MG63 (cell line): Measurements from ENCODE around the gene RER1. TPM values are rescaled to one million over a fixed set of nuclear protein-coding genes. Genes with fewer than 3 reads are reported as not detected.

Source experiments
- DNase-seq: peaks from one replicate; pipeline ENCODE4 v3.0.0-alpha.2; 2020
- H3K27me3 ChIP-seq: fragments of 250-450 bp; sonication (Bioruptor Pico); 2 replicates; pipeline ENCODE4 v1.5.1; 2020; ENCODE audit warnings: mild to moderate bottlenecking, moderate library complexity
- H3K36me3 ChIP-seq: fragments of 250-450 bp; sonication (Bioruptor Pico); 2 replicates; pipeline ENCODE4 v1.5.1; 2020; ENCODE audit warnings: mild to moderate bottlenecking, moderate library complexity
- H3K4me3 ChIP-seq: fragments of 250-450 bp; sonication (Bioruptor Pico); 2 replicates; pipeline ENCODE4 v1.5.1; 2020; ENCODE audit warnings: mild to moderate bottlenecking, moderate library complexity
- H3K9me3 ChIP-seq: fragments of 250-450 bp; sonication (Bioruptor Pico); 2 replicates; pipeline ENCODE4 v1.5.1; 2020; ENCODE audit warnings: mild to moderate bottlenecking, moderate library complexity
- total RNA-seq: library from RNA; depleted of rRNA; stranded (reverse); fragments of >200 nt; shearing (Covaris generic); gene quantifications from 2 replicates; pipeline ENCODE4 v1.2.3, GENCODE V29; 2014; ENCODE audit warnings: low replicate concordance; rRNA removed

The RER1 gene
- total RNA-seq, 1 experiment from 2014 or later: 60.4 TPM

GRCh38 chr1:2452201-2452931 lies 60.7 kb downstream of the RER1 start:
- H3K27me3 ChIP-seq: no peaks in the 10 kb centered on the region
- no peak for DNase-seq
- no peak overlapping the region for H3K4me3 ChIP-seq
- no peaks in the 10 kb centered on the region for H3K9me3 ChIP-seq
- no peaks in the 10 kb centered on the region for H3K36me3 ChIP-seq

GRCh38 chr1:2452932-2453315 lies 61.3 kb downstream of the RER1 start:
- no peaks in the 10 kb centered on the region for H3K36me3 ChIP-seq
- DNase-seq: no peak
- no peak overlapping the region for H3K4me3 ChIP-seq
- no peaks in the 10 kb centered on the region for H3K27me3 ChIP-seq
- H3K9me3 ChIP-seq: no peaks in the 10 kb centered on the region

GRCh38 chr1:2454227-2454626 lies 62.6 kb downstream of the RER1 start:
- Histone ChIP-seq H3K9me3 (no peaks in the 10 kb centered on the region), H3K4me3 (no peak overlapping the region), H3K36me3 (no peaks in the 10 kb centered on the region), H3K27me3 (no peaks in the 10 kb centered on the region)
- DNase-seq: no peak

Other genes starting within 250 kb of the RER1 start
- 30.4 and 75.0 TPM in 2 replicates for gene FAAP20, start 197.1 kb upstream of the RER1 start, total RNA-seq
- gene SKI, start 163.5 kb upstream of the RER1 start, total RNA-seq: 7.7 and 9.2 TPM in 2 replicates
- 10.3 and 20.5 TPM in 2 replicates for gene MORN1, start 287 bp upstream of the RER1 start, total RNA-seq
- 39.7 and 44.5 TPM in 2 replicates for gene PEX10, start 20.7 kb downstream of the RER1 start, total RNA-seq
- not detected in 2 replicates for gene PLCH2, start 84.4 kb downstream of the RER1 start, total RNA-seq
- gene PANK4, start 134.8 kb downstream of the RER1 start, total RNA-seq: 16.6 and 17.3 TPM in 2 replicates
- gene HES5, start 138.4 kb downstream of the RER1 start, total RNA-seq: not detected in 2 replicates
- 0.15 and 4.5 TPM in 2 replicates for gene TNFRSF14, start 164.5 kb downstream of the RER1 start, total RNA-seq
- 9.6 and 12.3 TPM in 2 replicates for gene PRXL2B, start 194.9 kb downstream of the RER1 start, total RNA-seq
- gene MMEL1, start 241.2 kb downstream of the RER1 start, total RNA-seq: not detected in 2 replicates